Measurements from ENCODE around the gene LRRC75A.
"Not testable (repeated sequence)": the region's sequence is repeated elsewhere in the genome, so short reads cannot be mapped to it uniquely, and the experiment has no call there.

The LRRC75A gene

GRCh38 chr17:16455997-16456741 lies 35.8 kb downstream of the LRRC75A start:
- in situ Hi-C loops (cut with MboI; ENCODE audit: low sequenced_read_pairs), result no loop called here

- in situ Hi-C loops (cut with MboI; ENCODE audit: low sequenced_read_pairs), result no loop called here
These were observed 38.5 kb downstream of the LRRC75A start for GRCh38 chr17:16453493-16453851.

DNA sequence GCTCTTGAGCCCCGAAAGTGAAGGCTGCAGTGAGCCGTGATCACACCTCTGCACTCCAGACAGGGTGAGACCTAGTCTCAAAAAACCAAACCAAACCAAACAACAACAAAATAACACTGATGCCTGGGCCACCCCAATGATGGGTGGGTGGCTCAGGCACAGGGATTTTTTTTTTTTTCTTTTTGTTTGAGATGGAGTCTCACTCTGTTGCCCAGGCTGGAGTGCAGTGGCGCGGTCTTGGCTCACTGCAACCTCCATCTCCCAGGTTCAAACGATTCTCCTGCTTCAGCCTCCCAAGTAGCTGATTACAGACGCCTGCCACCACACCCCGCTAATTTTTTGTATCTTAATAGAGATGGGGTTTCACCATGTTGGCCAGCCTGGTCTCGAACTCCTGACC lies 39.7 kb downstream of the LRRC75A start:
- in situ Hi-C loops (cut with MboI; ENCODE audit: low sequenced_read_pairs), result not testable (repeated sequence)

- in situ Hi-C loops (cut with MboI; ENCODE audit: low sequenced_read_pairs), result no loop called here
These were observed 42.0 kb downstream of the LRRC75A start for GRCh38 chr17:16450028-16450427.

- in situ Hi-C loops (cut with MboI; ENCODE audit: low sequenced_read_pairs), result no loop called here
These were observed 42.8 kb downstream of the LRRC75A start for GRCh38 chr17:16449121-16449570.

- in situ Hi-C loops (cut with MboI; ENCODE audit: low sequenced_read_pairs), result no loop called here
These were observed 43.5 kb downstream of the LRRC75A start for GRCh38 chr17:16448490-16448889.

- in situ Hi-C loops (cut with MboI; ENCODE audit: low sequenced_read_pairs), result no loop called here
These were observed 44.3 kb downstream of the LRRC75A start for GRCh38 chr17:16447676-16448075.

DNA sequence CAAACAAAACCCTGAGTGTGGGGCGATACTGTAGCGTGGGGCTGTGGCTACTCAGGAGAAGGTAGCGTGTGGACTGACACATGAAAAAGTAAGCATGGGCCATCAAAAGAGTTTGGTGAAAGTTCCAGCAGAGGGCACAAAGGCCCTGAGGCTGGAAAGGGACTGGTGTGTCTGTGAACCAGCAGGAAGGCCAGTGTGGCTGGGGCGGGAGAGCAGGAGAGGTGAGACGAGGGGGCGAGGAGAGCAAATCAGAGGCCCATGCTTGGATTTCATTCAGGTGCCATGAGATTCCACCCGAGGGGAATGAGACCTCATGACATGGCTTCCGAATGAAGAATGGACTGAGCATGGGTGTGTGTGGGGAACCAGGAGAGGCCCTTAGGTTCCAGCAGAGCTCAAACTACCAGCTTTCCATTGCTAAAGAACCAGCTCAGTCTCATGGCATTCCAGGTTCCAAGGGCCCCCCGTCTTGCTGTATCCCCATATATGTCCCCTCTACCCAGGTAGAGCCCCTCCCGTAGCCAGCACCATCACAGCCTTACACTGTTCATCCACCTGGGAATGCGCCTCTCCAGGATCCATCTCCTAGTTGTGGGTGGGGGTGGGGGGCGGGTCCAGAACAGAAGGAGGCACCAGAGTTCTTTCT lies 45.5 kb downstream of the LRRC75A start:
- in situ Hi-C loops (cut with MboI; ENCODE audit: low sequenced_read_pairs), result no loop called here

GRCh38 chr17:16444258-16444886 lies 47.6 kb downstream of the LRRC75A start:
- in situ Hi-C loops (cut with MboI; ENCODE audit: low sequenced_read_pairs), result no loop called here

GRCh38 chr17:16443511-16444257 lies 48.3 kb downstream of the LRRC75A start:
- in situ Hi-C loops (cut with MboI; ENCODE audit: low sequenced_read_pairs), result no loop called here

DNA sequence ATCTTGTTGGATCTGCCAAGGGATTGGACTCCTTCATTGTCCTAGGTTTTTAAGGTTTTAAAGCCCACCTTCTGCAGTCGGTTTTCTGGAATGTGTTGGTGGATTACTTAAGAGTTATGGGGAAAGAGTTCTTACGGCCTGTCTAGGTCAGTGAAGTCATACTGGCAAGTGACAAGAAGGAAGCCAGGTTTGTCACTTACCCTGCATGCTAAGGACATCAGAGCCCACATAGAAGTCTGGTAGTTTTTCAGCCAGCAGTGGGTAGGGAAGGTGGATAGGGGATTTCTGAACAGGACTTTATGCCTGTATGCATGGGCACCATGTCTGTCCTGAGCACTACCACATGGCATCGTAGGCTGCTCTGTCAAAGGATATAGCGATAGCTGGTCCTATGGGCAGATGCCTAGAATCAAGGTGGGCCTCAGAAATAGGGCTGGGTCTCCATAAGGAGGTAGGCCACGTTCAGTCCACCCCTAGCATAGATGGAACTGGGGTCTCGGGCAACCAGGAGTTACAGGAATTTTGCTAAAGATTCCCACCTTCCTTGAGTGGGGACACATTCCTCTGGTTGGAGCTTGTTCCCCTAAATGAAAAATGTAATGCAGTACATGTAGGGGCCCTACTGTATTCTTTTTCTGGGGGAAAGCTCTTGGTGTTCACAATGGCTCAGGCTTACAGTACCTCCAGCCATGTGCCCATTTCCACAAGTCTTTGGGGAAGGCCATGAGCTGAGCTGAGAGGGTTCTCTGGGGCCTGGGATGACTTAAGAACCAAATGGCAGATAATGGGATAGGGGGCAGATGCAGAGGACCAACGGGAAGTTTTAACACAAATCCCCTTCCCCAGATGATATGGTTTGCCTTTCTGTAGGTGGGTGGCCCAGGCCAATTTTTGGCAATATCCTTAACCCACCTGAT lies 49.1 kb downstream of the LRRC75A start:
- in situ Hi-C loops (cut with MboI; ENCODE audit: low sequenced_read_pairs), result no loop called here

DNA sequence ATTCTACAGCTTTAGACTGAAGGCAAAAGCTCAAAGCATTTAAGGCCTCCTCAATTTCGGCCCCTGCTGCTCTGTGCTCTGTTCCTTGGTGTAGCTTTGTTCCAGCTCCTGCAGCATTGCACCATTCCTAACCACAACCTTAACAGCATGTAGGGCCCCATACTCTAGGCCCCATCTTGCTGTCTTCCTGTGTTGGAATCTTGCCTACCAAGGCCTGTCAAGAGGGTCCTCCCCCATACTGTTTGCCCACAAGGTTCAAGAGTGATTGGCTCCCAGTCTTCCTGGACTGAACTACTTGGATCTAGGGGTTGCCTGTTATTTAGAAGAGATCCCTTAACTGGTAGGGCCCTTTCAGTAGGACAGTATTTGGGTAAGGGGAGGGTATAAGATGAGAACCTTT lies 49.9 kb downstream of the LRRC75A start:
- in situ Hi-C loops (cut with MboI; ENCODE audit: low sequenced_read_pairs), result no loop called here

DNA sequence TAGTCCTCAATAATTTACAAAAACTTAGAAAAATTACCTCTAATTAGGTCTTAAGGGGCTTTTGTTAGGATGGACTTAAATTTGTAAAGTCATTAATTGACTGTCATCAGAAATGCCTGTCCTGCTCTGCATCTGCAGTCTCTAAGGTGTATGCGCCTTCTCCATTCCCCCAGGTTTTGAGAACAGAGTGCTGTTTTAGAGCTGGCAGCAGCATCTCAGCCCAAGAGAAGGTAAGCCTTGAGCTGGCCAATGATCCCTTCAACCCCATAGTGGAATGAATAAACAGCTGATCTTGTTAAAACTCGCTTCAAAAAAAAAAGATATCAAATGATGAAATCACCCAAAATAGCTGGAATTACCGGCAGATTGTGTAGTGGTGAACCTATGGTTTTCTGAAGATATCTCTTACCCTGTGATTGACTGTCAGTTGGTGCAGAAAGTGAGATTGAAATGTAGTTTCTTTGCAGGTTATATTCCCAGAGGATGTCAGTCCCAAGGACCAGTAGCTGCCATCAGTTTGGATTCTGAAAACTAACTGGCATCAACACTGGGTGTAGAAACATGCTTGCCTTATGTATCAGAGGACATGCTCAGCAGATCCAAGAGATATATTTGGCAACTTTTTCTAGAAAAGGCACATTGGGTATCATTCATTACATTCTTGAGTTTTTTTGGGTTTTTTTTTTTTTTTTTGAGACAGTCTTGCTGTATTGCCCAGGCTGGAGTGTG lies 50.9 kb downstream of the LRRC75A start:
- in situ Hi-C loops (cut with MboI; ENCODE audit: low sequenced_read_pairs), result no loop called here

DNA sequence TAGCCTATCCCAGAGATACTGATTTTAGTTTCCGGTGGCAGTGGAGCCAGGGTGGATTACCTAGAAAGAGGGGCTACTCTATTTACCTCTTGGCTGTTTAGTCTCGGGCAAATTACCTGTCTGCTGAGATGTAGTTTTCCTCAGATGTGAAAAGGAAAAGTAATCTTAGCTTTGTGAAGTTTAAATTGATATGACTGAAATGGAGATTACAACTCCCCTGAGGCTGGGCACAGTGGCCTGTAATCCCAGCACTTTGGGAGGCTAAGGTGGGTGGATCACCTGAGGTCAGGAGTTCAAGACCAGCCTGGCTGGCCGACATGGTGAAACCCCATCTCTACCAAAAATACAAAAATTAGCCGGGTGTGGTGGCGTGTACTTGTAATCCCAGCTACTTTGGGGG lies 51.6 kb downstream of the LRRC75A start:
- in situ Hi-C loops (cut with MboI; ENCODE audit: low sequenced_read_pairs), result not testable (repeated sequence)

- in situ Hi-C loops (cut with MboI; ENCODE audit: low sequenced_read_pairs), result no loop called here
These were observed 52.1 kb downstream of the LRRC75A start for GRCh38 chr17:16439811-16440351.

- in situ Hi-C loops (cut with MboI; ENCODE audit: low sequenced_read_pairs), result no loop called here
These were observed 52.6 kb downstream of the LRRC75A start for GRCh38 chr17:16439303-16439791.

DNA sequence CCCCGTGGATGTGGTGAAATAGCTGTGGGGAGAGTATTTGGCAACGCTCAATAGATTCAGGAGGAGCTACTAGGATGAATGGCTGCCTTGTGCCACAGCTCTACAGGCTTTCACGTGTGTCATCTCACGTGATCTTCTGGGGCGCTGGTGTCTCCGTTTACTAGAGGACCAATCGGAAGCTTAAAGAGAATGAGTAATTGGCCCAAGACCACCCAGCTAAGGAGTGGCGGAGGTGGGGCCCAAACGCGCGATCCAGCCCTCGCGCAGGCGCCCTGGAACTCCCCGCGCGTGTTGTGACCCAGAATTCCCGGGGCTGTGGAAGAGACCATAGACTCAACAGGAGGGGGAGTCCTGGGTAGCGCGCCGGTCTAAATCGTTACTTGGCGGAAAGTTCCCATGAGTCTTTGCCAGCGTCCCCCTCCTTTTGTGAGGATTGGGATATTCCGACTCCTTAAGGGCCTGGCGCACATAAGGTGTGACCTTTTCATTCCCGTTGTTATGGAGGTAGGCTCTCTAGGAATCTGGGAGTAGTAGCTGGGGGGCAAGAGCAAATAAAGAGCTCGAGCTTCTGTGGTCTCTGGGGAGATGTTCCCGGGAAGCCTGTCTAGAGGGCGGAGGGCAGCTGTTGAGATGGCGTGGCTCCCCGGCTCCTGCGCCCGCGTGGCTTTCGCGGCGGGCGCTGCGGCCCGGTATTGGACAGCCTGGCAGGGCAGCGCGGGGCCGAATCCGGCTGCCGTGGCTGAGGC lies 53.3 kb downstream of the LRRC75A start:
- in situ Hi-C loops (cut with MboI; ENCODE audit: low sequenced_read_pairs), result no loop called here

GRCh38 chr17:16438173-16438556 lies 53.8 kb downstream of the LRRC75A start:
- in situ Hi-C loops (cut with MboI; ENCODE audit: low sequenced_read_pairs), result no loop called here

DNA sequence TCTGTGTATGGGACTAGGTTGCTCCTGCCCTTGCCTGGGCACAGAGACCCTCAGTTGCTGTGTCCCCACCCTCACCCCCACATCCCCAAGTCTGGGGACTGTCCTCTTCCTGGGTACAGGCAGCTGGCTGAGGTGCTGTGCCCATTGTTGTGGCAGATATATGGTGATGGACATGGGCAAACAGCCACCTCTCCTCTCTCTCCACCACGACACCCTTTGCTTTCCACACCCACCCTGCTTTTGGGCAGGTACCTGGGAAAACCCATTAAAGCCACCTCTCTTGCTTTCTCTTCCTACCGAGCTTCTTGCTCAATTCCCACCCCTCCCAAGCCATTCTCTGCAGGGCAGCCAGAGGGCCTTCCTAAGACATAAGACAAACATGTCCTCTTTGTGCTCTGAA lies 54.9 kb downstream of the LRRC75A start:
- in situ Hi-C loops (cut with MboI; ENCODE audit: low sequenced_read_pairs), result no loop called here
